GM21723 (cell line): ENCODE data around the gene FAXDC2.

ENCODE experiments used
- ATAC-seq: cut with Tn5 transposase; IDR thresholded peaks from one replicate; pipeline ENCODE4 v1.9.1; 2021; ENCODE audit warnings: mild to moderate bottlenecking, moderate library complexity; ENCODE audit not compliant: unreplicated experiment

FAXDC2 gene

DNA sequence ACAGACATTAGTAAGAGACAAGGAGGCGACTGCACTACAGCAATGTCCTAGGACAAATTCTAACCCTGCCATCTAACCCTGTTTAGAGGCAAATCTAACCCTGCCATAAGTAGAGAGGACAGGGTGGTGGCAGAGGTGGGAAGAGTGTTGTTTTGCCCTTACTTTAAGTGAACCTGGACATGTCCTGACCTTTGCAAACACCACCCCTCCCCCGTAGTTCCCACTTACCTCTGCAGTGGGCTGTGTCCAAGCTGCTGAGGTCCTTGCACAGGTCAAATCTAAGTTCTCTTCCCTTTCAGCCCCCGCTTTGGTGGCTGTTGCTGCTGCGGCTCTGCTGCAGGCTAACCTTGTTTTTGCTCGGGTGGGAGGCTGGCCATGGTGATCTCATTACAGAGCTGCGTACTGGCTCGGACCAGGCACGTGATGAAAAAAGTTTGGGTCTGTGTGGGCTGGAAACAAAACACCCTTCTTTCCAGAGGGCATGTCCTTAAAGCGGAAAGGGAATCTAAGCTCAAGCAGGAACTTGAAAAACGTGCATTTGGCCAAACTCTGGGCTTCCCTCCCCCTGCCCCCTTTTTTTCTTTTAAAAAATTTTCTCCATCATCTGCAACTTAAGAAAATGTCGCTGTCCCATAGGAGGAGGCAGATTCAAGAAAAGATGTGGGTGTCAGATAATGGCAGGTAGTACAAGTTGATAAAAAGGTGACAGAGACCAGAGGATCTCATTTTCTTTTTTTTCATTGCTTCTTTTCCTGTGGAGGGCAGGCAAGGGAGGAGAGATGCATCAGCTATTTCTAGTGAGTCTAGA lies at the start of gene FAXDC2:
Gene FAXDC2, minus strand, starts transcription at position 349 of the 808 bp plus-strand sequence. CDS start 12,425 bp downstream, outside the sequence.
- ATAC-seq, result no peak

DNA sequence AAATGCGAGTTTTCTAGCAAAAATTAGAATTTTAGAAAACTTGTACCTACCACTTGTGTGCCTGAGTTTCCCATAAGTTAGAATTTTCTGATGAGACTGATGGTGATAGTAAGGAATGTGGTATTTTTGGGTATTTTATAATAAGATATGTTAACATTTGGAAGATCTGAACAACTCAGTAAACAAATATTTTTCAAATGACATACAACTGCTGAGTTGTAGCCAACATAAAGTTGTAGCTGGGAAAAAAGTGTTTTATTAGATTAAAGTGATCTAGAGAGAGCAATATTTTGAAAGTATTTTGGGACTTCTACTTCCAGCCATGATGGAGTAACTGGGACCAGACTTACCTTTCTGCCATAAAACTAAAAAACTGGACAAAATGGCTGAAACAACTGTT lies 49.7 kb upstream of the FAXDC2 start:
- ATAC-seq, result no peak

DNA sequence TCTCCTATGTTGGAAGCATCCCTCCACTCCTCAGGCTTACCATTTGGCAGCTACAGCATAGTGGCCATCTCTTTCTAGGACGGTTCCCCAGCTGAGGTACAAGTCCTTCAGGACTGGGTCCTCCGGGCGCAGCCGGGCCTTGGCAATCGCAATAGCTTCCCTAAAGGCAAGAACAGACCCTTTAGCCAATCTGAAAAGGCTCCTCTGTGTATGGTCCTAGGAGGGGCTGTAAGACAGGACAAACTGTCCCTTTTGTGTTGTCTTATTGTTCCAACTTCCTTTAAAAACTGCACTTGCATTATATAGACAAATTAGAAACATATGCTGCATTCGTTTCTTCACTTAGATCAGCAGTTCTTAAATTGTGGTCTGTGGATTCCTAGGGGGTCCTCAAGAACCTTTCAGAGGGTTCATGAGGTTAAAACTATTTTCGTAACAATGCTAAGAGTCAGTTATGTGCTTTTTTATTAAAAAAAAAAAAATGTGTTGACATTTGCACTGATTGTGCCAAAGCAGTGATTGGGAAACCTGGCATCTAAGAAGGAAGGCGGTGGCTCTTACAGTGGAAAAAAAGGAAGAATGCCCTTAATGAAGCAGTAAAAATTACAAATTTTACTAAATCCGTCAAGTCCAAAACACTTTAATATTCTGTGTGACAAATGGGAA lies 48.9 kb upstream of the FAXDC2 start:
- no peak for ATAC-seq

DNA sequence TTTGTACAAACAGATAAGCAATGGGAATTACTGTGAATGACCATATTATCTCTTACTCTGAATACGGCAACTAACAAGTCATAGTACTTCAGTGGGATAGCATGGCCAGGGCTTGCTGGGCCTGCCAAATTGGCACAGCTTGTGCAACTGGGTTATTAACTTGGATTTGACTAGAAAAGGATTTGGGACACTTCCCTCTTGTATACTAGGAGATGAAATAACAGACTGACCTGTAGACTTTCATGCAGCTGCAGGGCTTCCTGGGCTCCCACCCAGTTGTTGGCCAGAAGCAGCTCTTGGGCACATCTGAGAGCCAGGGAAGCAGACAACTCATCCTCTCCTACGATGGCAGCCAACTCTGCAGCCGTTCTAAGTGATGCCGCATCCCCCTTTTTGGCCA lies 47.8 kb upstream of the FAXDC2 start:
- no peak for ATAC-seq

DNA sequence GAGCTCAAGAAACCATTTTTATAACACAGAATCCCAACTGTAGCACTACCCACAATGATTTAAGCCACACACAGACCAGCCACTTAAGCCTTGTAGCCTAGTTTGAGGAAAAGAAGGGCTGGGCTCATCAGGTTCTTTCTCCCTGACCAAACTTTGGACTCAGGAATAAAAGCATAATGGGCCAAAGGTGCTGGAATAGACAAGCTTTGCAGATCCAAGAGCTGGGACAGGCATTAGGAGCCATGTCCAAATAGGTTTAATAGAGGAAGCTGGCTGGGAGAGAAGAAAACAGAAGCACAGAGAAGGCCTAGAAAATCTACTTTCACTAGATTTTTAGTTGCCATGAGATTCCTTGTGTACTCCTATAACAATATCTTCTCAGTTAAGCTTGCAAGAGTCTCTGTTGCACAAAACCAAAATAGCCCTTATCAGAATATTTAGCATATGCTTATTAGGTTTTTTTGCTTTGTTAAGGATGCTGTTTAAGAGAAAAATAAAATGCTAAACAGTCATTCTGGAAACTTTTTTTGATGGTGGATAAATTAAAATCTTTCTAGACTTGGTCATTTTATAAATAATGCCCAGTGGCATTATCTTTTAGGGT lies 46.3 kb upstream of the FAXDC2 start:
- ATAC-seq, result no peak

GRCh38 chr5:154895606-154896561 lies 45.5 kb upstream of the FAXDC2 start:
- ATAC-seq, result no peak

DNA sequence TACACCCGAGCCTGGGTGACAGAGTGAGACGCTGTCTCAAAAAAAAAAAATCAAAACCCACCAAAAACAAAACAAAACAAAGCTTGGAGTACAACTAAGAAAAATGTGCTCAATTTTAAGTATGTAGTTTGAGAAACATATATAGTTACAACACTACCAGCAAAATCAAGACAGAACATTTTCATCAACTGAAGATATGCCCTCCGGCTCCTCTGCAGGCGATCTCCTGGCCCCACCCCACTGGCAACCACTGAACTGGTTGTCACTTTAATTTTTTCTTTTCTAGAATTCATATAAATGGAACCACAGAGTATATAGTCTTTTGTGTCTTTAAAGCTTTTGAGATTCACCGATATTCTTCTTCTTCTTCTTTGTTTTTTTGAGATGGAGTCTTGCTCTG lies 43.0 kb upstream of the FAXDC2 start:
- no peak for ATAC-seq

- ATAC-seq, result no peak
Observed at GRCh38 chr5:154892369-154892771, 42.0 kb upstream of the FAXDC2 start.

GRCh38 chr5:154885439-154885838 lies 35.0 kb upstream of the FAXDC2 start:
- no peak for ATAC-seq

GRCh38 chr5:154884424-154884823 lies 34.0 kb upstream of the FAXDC2 start:
- no peak for ATAC-seq

DNA sequence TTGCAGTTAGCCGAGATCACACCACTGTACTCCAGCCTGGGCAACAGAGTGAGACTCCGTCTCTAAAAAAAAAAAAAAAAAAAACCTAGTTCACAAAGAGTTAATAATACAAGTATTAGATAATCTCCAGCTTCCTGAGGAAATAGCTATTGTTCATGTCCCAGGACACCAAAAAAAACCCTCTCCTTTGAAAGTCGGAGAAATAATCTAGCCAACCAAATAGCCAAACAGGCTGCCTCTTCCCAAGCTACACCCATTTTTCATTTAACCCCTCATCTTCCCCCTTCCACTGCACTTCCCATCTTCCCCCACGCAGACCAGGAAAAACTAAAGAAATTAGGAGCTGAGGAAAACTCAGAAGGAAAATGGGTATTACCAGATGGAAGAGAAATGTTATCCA lies 31.6 kb upstream of the FAXDC2 start:
- ATAC-seq, result no peak

- no peak for ATAC-seq
Observed at GRCh38 chr5:154878642-154879335, 28.4 kb upstream of the FAXDC2 start.

DNA sequence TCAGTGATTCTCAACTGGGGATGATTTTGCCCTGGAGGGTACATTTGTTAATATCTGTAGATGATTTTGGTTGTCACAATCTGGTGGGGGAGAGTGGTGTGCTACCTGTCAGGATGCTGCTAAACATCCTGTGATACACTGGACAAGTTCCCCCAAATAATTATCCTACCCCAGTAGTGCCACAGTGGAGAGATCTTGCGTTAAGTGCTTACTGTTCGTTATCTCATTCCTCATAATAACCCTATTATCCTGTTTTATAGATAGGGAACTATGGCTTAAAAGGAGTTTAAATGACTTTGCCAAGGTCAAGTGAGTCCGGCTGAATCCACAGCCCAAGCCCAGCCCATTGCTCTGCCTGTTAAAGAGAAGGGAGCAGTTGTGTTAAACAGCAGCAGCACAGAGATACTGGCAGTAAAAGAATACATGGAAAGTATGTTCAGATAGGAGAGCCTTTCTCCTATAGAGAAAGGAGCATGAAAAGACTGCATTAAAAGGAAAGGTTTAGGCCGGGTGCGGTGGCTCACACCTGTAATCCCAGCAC lies 23.5 kb upstream of the FAXDC2 start:
- no peak for ATAC-seq

DNA sequence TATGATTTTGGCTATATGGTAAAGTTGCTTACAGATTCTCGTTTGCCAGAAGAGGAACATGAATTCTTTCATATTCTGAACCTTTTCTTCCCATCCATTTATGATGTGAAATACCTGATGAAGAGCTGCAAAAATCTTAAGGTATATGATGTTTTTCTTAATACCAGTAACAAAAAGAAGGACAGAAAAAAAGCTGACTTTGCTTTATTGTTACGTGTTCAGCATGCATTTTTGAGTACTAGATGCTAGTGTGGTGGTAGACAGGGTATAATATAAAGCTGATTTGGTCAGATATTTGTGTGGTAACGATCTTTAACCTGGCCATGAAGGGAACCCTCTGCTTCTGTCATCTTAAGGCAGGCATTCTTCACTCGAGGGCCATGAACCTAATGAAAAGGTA lies 21.3 kb upstream of the FAXDC2 start:
- ATAC-seq, result no peak

DNA sequence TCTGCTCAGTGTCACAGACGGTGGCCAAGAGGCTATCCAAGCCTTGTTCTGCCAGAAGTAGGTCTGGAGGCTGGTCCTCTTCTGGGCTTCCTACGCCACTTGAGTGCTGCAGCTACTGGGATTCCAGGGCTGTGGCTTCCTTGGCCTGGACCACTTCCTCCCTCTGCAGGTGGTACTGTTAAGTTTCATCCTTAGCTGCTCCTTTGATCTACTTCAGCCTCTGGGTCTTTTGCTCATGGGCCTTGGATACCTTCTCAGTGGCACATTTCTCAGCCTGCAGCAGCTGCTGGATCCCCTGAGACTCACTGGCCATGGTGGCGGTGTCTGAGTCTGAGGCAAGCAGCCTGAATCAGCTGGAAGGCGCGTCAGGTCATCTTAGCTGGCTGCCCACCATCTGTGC lies 18.3 kb upstream of the FAXDC2 start:
- ATAC-seq, result no peak

GRCh38 chr5:154866841-154867240 lies 16.4 kb upstream of the FAXDC2 start:
- ATAC-seq, result no peak

GRCh38 chr5:154865466-154866184 lies 15.2 kb upstream of the FAXDC2 start:
- ATAC-seq, result no peak

- no peak for ATAC-seq
Observed at GRCh38 chr5:154863291-154864080, 13.1 kb upstream of the FAXDC2 start.

DNA sequence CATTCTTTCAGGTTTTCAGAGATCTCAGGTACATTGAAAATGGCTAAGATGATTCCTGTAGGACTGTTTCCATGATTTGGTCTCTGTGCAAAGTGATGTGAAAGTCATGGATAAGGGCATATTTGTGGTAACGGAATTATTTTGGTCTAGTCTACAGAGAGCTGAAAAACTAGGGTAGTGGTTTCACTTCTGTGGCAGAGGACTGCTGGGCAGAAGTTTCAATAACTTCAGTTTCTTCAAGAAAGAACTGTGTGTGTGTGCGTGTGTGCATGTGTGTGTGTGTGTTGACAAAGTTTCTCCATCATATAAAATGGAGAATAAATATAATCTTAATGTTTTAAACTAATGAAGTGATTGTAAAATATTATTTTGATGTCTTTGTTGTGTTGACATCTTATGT lies 12.4 kb upstream of the FAXDC2 start:
- ATAC-seq, result no peak
